NCI-H128 (cell line): ENCODE data around the gene ZNF749.
"Not testable (repeated sequence)": the region's sequence is repeated elsewhere in the genome, so short reads cannot be mapped to it uniquely, and the experiment has no call there.

Experiments used
- DNase-seq: peaks from one replicate; lab custom pipeline; 2025; ENCODE audit not compliant: unreplicated experiment; lab: John Stamatoyannopoulos, UW

Gene ZNF749

DNA sequence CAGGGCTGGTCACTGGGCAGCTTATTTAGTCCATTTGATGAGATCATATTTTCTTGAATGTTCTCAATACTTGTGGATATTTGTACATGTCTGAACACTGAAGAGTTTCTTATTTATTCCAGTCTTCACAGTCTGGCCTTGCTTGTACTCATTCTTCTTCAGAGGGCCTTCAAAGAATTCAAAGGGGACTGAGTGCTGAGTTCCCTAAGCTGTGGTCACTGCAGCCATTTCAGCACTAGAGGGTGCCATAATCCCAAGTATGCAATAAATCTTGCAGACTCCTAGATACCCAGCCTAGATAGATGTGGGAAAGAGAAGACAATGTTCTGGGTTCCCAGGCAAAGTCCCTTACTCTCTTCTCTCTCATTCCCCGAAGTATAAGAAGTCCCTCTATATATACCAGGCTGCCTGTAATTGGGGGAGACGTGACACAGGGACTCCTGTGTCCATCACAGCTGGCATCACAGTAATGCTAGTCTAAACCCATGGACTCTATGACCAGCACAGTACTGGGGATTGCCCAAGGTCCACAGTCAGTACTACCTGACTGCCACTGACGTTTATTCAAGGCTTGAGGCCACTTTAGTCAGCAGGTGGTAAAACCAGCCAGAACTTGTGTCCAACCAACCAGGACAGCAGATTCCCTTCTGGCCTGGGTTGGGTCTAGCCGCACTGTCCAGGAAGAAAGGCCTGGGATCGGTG lies 30.7 kb downstream of the ZNF749 start:
- DNase-seq: no peak

DNA sequence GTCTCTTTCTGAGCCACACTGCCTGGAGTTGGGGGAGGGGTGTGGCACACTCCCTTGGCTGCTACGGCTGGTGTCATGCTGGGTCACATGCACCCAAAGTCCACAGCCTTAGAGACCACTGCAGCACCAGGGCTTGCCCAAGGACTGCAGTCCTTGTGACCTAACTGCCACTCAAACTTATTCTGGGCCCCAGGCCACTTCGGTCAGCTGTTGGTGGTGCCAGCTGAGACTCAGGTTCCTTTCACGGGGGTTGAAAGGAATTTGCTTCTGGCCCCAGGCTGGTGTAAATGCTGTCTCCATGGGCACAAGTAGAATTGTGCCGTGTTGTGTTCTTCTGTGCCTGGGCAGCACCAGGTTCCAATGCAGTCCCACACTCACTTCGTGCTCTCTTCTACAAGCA lies 31.4 kb downstream of the ZNF749 start:
- DNase-seq: no peak

DNA sequence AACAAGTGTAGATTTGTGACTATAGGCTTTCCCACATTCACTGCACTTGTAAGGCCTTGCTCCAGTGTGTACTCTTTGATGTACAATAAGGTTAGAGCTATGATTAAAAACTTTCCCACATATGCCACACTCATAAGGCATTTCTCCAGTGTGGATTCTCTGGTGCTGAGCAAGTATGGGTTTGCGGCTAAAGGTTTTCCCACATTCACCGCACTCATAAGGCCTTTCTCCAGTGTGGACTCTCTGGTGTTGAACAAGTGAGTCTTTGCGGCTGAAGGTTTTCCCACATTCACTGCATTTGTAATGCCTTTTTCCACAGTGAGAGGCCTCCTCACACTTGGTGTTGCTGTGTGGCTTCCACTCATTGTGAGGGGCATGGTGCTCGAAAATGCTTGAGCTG lies 38.5 kb downstream of the ZNF749 start:
- DNase-seq: no peak

DNA sequence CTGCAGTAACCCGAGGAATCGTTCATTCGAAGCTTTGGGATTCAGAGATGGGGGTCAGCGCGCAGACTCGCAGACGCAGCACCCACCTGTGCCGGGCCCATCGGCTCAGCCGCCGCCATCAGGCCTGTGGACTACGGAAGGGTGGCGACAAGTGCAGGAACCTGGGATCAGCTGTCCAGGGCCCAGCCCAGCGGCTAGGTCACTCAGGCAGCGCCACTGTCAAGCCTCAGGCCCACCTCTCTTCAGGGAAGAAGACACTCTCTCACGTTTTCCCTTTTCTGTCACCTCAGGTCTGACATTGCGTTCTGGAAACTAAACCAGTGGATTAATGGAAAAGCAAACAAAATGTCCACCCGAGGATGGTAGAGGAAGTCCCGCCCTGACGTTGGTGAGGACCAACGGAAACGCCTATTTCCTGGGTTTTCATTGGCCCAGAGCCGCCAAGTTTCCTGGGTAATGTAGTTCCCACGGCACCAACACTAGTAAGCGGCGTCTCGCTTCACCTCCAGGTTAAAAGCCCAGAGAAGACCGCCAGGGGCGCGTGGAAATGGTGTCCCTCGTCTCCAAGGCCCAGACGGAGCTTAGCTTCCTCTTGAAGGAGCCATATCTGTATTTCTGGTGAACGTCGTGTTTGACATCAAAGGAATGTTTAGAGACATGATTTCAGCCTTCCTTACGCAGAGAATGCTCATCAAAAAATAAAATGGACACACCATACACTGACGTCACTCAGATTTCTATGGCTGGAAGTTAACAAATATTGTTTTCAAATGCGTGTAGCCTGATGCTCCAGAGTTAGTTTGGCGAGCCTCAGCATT lies 42.3 kb downstream of the ZNF749 start, which contains the start of gene ZNF772:
Gene ZNF772 (minus strand): TSS at position 376 of the 818 bp plus-strand sequence. CDS start 257 bp downstream, at position 119.
- DNase-seq: peak; percentile 81

DNA sequence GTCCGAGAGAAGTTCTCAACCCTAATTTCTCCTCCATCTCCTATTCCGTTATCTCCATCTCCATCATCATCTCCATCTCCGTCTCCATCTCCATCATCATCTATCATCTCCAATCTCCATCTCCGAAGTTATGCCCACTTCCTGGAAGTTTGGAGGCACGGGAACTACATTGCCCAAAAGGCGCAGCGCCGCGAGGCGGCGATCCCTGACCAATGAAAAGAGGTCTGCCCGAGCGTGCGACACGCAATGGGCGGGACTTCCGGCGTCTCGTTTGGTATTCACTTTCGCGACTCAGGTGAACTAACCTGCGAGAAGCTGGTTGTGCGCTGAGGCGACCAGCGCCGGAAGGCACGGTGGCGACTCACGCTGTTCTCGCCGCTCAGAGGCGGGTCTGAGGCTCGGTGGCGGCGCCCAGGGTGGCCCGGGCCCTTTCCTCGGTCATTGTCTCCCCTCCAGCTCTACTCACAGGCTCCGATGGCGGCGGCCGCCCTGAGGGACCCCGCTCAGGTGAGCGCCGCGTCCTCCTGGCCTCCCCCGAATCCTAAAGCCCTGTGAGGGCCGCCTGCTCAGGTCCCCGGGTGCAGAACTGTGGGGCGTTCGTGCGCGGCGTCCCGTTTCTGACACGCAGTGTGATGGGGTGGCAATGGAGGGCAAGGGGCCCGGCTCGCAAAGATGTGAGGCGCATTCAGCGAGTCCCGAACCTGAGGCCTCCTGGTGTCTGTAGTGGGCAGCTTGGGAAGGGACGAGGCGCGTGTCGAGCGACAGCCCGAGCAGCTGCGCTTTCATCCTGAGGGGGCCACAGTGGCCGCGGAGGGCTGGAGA lies 52.6 kb downstream of the ZNF749 start, which contains the start of gene ZNF419:
Gene ZNF419 (plus strand): TSS at position 274 of the 822 bp plus-strand sequence. CDS start 201 bp downstream, at position 475.
- peak; percentile 89 for DNase-seq

DNA sequence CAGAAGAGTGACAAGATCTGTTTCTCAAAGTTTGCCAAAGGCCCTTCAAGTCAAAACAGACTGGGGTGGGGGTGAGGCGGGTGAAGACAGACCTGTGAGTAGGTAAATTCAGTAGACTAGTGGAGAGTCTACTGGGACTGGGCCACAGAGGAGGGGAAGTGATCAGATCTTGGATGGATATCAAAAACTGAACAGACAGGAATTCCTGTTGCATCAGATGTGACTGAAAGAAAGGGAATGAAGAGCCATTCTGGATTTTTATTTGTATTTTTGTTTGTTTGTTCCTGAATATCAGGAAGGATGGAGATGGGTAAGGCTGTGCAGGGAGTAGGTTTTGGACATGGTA lies 53.1 kb downstream of the ZNF749 start:
- DNase-seq: not testable (repeated sequence)
